Left lung (tissue), 10 donors: Measurements from ENCODE around the gene PLEKHG3. TPM values are rescaled to one million over a fixed set of nuclear protein-coding genes. Genes with fewer than 3 reads are reported as not detected.

Experiments
- ATAC-seq: fragments of 200-7000 bp; cut with Tn5 transposase; one replicate; pipeline ENCODE4 v1.9.1; 2020; ENCODE audit warnings: moderate library complexity
- DNase-seq, 4 donors: peaks; one replicate each; pipeline ENCODE4 v3.0.0-alpha.2; 2013 to 2020
- H3K27ac ChIP-seq, 2 donors: fragments of 200-600 bp; sonication (generic) in 1 of 2; one replicate each; pipeline versions ENCODE4 v1.5.0 to v1.8.0; 2020 to 2021
- H3K27me3 ChIP-seq, 2 donors: fragments of 200-600 bp; sonication (generic) in 1 of 2; one replicate each; pipeline versions ENCODE4 v1.5.0 to v1.8.0; 2020 to 2021
- H3K36me3 ChIP-seq, 2 donors: fragments of 200-600 bp; sonication (generic) in 1 of 2; one replicate each; pipeline versions ENCODE4 v1.5.0 to v1.8.0; 2020 to 2021
- H3K4me1 ChIP-seq, 2 donors: fragments of 200-600 bp; one replicate each; pipeline ENCODE4 v1.8.0; 2021
- H3K4me3 ChIP-seq, 2 donors: fragments of 200-600 bp; sonication (generic) in 1 of 2; one replicate each; pipeline versions ENCODE4 v1.5.0 to v1.8.0; 2020 to 2021; ENCODE audit warnings: mild to moderate bottlenecking in 1 of 2
- H3K9me3 ChIP-seq, 2 donors: fragments of 200-600 bp; sonication (generic) in 1 of 2; one replicate each; pipeline versions ENCODE4 v1.5.0 to v1.8.0; 2020 to 2021
- intact Hi-C, 2 donors: fragments of 100-400 bp; cut with DNase I; formaldehyde crosslinking; loops; one replicate each; pipeline versions ENCODE4 v1.11.2 to v1.14.2; 2022
- polyA plus RNA-seq, 6 donors: library from polyadenylated mRNA; unstranded; fragments of 120-200 nt; gene quantifications; one replicate each; pipeline ENCODE4 v1.2.1, GENCODE V29; 2013; ENCODE audit not compliant: insufficient read length in 6 of 6
- total RNA-seq, 2 donors: library from RNA; stranded (reverse); fragmentation: NEBNext Ultra II Directional; extraction: Animal tissue kit (Norgen Biotek cat#: 25700); gene quantifications; one replicate each; pipeline ENCODE4 v1.2.1, GENCODE V29; 2021
- TF ChIP-seq, protein P1 (sequence below), 2 donors: fragments of 200-600 bp; sonication (generic) in 1 of 2; IDR thresholded peaks; one replicate each; pipeline versions ENCODE4 v1.5.0 to v1.8.0; 2021; ENCODE audit warnings: antibody characterized with exemption in 2 of 2
- donor health status: DM: no; HTN: yes; CAD: no.
- donor health status: DM: no; HTN: no; CAD: no.

Gene PLEKHG3
- total and polyA plus RNA-seq, 8 donors, result 31.9 to 67.3 (median 56.0) TPM

DNA sequence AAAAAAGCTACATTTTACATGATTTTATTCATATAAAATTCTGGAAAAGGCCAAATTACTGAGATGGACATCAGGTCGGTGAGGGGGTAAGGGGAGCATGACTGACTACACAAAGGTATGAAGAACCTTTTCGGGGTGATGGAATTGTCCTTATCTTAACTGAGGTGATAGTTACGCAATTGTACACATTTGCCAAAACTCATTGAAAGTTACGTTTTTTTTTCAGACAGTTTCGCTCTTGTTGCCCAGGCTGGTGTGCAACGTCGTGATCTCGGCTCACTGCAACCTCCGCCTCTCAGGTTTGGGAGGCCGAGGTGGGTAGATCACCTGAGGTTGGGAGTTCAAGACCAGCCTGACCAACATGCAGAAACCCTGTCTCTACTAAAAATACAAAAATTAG lies 29.4 kb upstream of the PLEKHG3 start:
- H3K27ac ChIP-seq, result no peak overlapping the region
- intact Hi-C loops, result loop anchor here in 1 of 2 donors (5.0 kb wide), 1 partner anchor 87 kb away; no protein-coding TSS in a partner anchor
- H3K9me3 ChIP-seq, result no peaks in the 10 kb centered on the region
- peaks cover 0 to 34% of the 10 kb centered on the region in 2 donors for H3K4me1 ChIP-seq
- H3K4me3 ChIP-seq, result no peak overlapping the region
- TF ChIP-seq, protein P1, sequence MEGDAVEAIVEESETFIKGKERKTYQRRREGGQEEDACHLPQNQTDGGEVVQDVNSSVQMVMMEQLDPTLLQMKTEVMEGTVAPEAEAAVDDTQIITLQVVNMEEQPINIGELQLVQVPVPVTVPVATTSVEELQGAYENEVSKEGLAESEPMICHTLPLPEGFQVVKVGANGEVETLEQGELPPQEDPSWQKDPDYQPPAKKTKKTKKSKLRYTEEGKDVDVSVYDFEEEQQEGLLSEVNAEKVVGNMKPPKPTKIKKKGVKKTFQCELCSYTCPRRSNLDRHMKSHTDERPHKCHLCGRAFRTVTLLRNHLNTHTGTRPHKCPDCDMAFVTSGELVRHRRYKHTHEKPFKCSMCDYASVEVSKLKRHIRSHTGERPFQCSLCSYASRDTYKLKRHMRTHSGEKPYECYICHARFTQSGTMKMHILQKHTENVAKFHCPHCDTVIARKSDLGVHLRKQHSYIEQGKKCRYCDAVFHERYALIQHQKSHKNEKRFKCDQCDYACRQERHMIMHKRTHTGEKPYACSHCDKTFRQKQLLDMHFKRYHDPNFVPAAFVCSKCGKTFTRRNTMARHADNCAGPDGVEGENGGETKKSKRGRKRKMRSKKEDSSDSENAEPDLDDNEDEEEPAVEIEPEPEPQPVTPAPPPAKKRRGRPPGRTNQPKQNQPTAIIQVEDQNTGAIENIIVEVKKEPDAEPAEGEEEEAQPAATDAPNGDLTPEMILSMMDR (IDR thresholded peaks at IDR 0.05), result no peak
- H3K27me3 ChIP-seq, result no peaks in the 10 kb centered on the region
- no peak for ATAC-seq
- H3K36me3 ChIP-seq, result no peaks in the 10 kb centered on the region
- no peak for DNase-seq

DNA sequence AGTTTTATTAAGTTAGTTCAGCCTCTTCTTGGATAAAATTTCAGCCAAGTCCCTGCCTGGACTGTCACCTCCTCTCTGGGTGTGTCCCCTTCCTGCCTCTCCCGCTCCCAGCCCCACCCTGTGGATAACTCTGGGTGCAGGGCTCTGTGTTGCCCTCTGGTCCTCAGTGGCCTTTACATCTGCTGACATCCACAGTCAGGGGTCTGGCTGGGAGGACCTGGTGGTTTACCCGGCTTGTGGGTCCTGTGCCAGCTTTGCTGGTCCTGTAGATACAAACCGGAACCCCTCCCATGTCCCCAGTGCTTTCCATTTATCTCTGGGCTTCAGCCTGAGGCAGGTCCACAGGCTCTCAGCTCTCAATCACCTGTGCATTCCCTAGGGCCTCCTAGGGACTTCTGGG lies 28.9 kb upstream of the PLEKHG3 start:
- peaks cover 0 to 34% of the 10 kb centered on the region in 2 donors for H3K4me1 ChIP-seq
- no peak overlapping the region for H3K4me3 ChIP-seq
- DNase-seq (no peak), ATAC-seq (no peak)
- TF ChIP-seq, protein P1 (IDR thresholded peaks at IDR 0.05), result no peak
- H3K27me3 ChIP-seq, result no peaks in the 10 kb centered on the region
- intact Hi-C loops, result no loop called here
- no peak overlapping the region for H3K27ac ChIP-seq
- no peaks in the 10 kb centered on the region for H3K36me3 ChIP-seq
- no peaks in the 10 kb centered on the region for H3K9me3 ChIP-seq

DNA sequence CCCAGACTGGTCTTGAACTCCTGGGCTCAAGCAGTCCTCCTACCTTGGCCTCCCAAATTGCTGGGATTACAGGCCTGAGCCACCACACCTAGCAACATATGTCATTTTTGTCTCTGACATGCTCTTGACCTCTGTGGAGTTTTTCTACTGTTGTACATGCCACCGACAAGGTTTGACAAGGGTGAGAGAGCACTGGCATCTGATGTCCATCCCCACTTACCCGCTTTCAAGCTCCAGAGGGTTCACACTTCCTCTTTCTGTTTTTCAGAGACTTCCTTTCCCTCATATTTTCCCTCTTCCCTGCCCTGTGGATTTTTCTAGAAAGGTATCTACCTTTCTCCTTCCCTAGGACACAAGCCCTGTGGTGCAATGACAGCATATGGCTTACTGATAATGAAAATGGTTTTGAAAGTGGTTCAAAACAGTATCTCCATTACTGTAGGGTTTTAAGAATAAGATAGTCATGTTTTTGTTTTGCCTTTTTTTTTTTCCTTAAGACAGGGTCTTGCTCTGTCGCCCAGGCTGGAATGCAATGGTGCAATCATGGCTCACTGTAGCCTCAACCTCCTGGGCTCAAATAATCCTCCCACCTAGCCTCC lies 27.7 kb upstream of the PLEKHG3 start:
- Histone ChIP-seq H3K27ac (no peak overlapping the region), H3K27me3 (no peaks in the 10 kb centered on the region), H3K4me1 (peaks cover 0 to 38% of the 10 kb centered on the region in 2 donors), H3K36me3 (no peaks in the 10 kb centered on the region), H3K9me3 (no peaks in the 10 kb centered on the region), H3K4me3 (no peak overlapping the region)
- DNase-seq (no peak), ATAC-seq (no peak)
- intact Hi-C loops, result no loop called here
- TF ChIP-seq, protein P1 (IDR thresholded peaks at IDR 0.05), result no peak

DNA sequence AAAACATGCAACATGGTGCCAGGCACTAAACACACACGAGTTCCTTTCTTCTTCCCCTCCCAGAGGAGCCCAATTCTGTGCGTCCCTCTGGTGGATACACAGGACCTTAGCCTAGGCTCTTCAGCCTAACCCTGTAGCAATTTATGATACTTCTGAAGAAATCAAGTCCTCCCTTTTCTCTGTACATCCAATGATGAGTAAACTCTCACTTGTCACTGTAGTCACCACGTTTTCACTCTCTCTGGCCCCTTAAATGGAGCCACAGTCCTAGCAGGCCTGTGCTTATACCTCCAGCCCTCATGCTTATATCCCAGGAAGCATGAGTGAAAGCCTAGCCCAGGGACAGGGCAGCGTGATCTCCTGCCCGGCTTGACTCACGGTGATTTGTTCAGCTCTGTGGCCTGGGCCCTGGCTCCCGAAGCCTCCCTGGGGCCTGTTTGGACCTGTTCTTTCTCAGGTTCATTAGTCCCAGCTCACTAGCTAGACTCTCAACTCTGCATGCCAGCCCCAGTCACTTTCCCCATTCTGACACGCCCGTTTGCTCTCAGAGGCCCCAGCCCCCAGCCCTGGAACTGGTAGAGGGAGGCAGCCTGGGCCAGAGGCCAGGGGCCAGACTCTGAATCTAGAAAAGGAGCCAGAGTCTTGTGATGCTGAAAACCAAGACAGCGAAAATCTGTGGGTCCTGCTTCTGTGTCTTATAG lies 24.1 kb upstream of the PLEKHG3 start:
- intact Hi-C loops, result no loop called here

DNA sequence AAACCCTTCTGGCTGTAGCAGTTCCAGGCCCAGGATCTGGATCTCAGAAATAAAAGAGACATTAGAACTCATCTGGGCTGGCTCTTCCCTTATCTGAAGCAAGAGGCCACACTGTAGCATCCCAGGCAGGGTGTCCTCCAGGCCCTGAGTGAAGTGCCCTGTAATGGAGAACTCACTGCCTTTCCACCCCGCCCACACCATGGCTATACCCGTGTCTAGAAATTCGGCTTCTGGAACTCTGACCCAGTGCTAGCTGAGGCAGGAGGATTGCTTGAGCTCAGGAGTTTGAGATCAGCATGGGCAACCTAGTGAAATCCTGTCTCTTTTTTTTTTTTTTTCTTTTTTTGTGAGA lies 23.5 kb upstream of the PLEKHG3 start:
- TF ChIP-seq, protein P1 (IDR thresholded peaks at IDR 0.05), result no peak
- no peak for ATAC-seq
- intact Hi-C loops, result no loop called here
- peaks cover 0 to 13% of the 10 kb centered on the region in 2 donors for H3K4me1 ChIP-seq
- DNase-seq, result no peak
- H3K9me3 ChIP-seq, result no peaks in the 10 kb centered on the region
- H3K27me3 ChIP-seq, result no peaks in the 10 kb centered on the region
- no peak overlapping the region for H3K27ac ChIP-seq
- no peaks in the 10 kb centered on the region for H3K36me3 ChIP-seq
- no peak overlapping the region for H3K4me3 ChIP-seq

More for the DNA sequence above, 24.1 kb upstream of the PLEKHG3 start:
- H3K9me3 ChIP-seq, result no peaks in the 10 kb centered on the region
- H3K27ac ChIP-seq, result no peak overlapping the region
- no peak for DNase-seq
- H3K4me3 ChIP-seq, result no peak overlapping the region
- peak; percentile 9 for ATAC-seq
- no peaks in the 10 kb centered on the region for H3K27me3 ChIP-seq
- peaks cover 0 to 15% of the 10 kb centered on the region in 2 donors for H3K4me1 ChIP-seq
- no peaks in the 10 kb centered on the region for H3K36me3 ChIP-seq
- TF ChIP-seq, protein P1 (IDR thresholded peaks at IDR 0.05), result no peak
